Endothelial cell of umbilical vein (primary cell): Measurements from ENCODE around the gene IFNGR1. TPM values are rescaled to one million over a fixed set of nuclear protein-coding genes. Genes with fewer than 3 reads are reported as not detected.

Experiments
- BruUV-seq: library from RNA; stranded (reverse); fragments of 400-500 nt; replicated peaks from 2 replicates; lab custom pipeline; 2021; lab: Mats Ljungman, UMichigan
- CTCF ChIA-PET: fragments of 300-600, 350-600 bp; sonication (Branson Sonifier 250); formaldehyde crosslinking; loops from one replicate; lab custom pipeline; 2021; ENCODE audit warnings: antibody characterized with exemption, inconsistent platforms; lab: Charles Lee
- POLR2A ChIA-PET: fragments of 300-600, 350-600 bp; sonication (Branson Sonifier 250); formaldehyde crosslinking; loops from one replicate; lab custom pipeline; 2021; ENCODE audit warnings: antibody characterized with exemption, inconsistent platforms; lab: Charles Lee
- DNase-seq: peaks from one replicate; pipeline ENCODE4 v3.0.0-alpha.2; 2011; ENCODE audit warnings: low read depth, low spot score
- FAIRE-seq: peaks from 2 replicates; lab custom pipeline; 2011; peaks lifted over from hg19 to GRCh38; lab: Jason Lieb, UNC
- H2AFZ ChIP-seq: 2 replicates; pipeline ENCODE4 v1.6.0; 2012; ENCODE audit warnings: low read depth, low read length, control low read depth, inconsistent platforms
- H3K27ac ChIP-seq: 2 replicates; pipeline ENCODE4 v1.5.1; 2011; ENCODE audit warnings: low read depth, mild to moderate bottlenecking, control low read depth, low read length, moderate library complexity; ENCODE audit not compliant: insufficient read depth
- H3K27me3 ChIP-seq, 2 experiments: 2 replicates each; pipeline versions ENCODE4 v1.6.0 to v1.6.1; 2011; ENCODE audit warnings: low read length in 2 of 2, mixed read lengths in 1 of 2; ENCODE audit not compliant: control insufficient read depth in 2 of 2, insufficient read depth in 2 of 2
- H3K36me3 ChIP-seq, 2 experiments: 2 replicates in 1 of 2; 3 replicates in 1 of 2; pipeline ENCODE4 v1.5.1; 2011; ENCODE audit warnings: low read length in 2 of 2, mild to moderate bottlenecking in 1 of 2, moderate library complexity in 1 of 2; ENCODE audit not compliant: control insufficient read depth in 2 of 2, insufficient read depth in 2 of 2; ENCODE audit errors: extremely low read depth in 1 of 2
- H3K4me1 ChIP-seq: 3 replicates; pipeline ENCODE4 v1.5.1; 2011; ENCODE audit warnings: mild to moderate bottlenecking, low read length; ENCODE audit not compliant: control insufficient read depth, insufficient read depth; ENCODE audit errors: extremely low read depth
- H3K4me2 ChIP-seq: 2 replicates; pipeline ENCODE4 v1.6.1; 2011; ENCODE audit warnings: low read length, control low read depth, mixed read lengths; ENCODE audit not compliant: insufficient read depth
- H3K4me3 ChIP-seq, 3 experiments: fragments of 200-600 bp in 1 of 3; sonication (generic), shearing (Covaris generic) in 1 of 3; replicated peaks in 1 of 3; 2 replicates each; pipeline ENCODE4 v1.5.1; 2011 to 2016; ENCODE audit warnings: control low read depth in 3 of 3, low read length in 3 of 3, mild to moderate bottlenecking in 2 of 3, inconsistent platforms in 1 of 3, low read depth in 1 of 3, moderate library complexity in 1 of 3; ENCODE audit not compliant: insufficient read depth in 1 of 3
- H3K79me2 ChIP-seq: 2 replicates; pipeline ENCODE4 v1.6.0; 2012; ENCODE audit warnings: low read length, inconsistent platforms; ENCODE audit not compliant: control insufficient read depth, insufficient read depth
- H3K9ac ChIP-seq: replicated peaks from 2 replicates; pipeline ENCODE3; 2011; ENCODE audit warnings: low read length, control low read depth; ENCODE audit not compliant: insufficient read depth; ENCODE audit errors: extremely low read depth
- H3K9me1 ChIP-seq: replicated peaks from 3 replicates; pipeline ENCODE4 v1.6.0; 2011; ENCODE audit warnings: mild to moderate bottlenecking, low read length; ENCODE audit not compliant: control insufficient read depth, insufficient read depth; ENCODE audit errors: extremely low read depth
- H3K9me3 ChIP-seq: replicated peaks from 2 replicates; pipeline ENCODE4 v1.5.1; 2012; ENCODE audit warnings: low read length, inconsistent platforms; ENCODE audit not compliant: control insufficient read depth, insufficient read depth
- H4K20me1 ChIP-seq: replicated peaks from 2 replicates; pipeline ENCODE3; 2011; ENCODE audit warnings: mild to moderate bottlenecking, low read length; ENCODE audit not compliant: control insufficient read depth, insufficient read depth; ENCODE audit errors: extremely low read depth
- EZH2 ChIP-seq: IDR thresholded peaks from 2 replicates; pipeline ENCODE4 v1.6.1; 2012; ENCODE audit warnings: borderline replicate concordance, low read depth, mild to moderate bottlenecking, moderate library complexity, low read length, inconsistent platforms; ENCODE audit not compliant: severe bottlenecking
- FOS ChIP-seq: IDR thresholded peaks from 2 replicates; pipeline ENCODE4 v1.6.1; 2011; ENCODE audit warnings: mild to moderate bottlenecking, low read length, moderate library complexity, borderline replicate concordance; ENCODE audit not compliant: insufficient read depth
- GATA2 ChIP-seq: IDR thresholded peaks from 2 replicates; pipeline ENCODE4 v1.7.0; 2011; ENCODE audit warnings: low read depth, mild to moderate bottlenecking, moderate library complexity, mixed read lengths, low read length; ENCODE audit not compliant: insufficient read length, insufficient read depth
- JUN ChIP-seq: IDR thresholded peaks from 2 replicates; pipeline ENCODE4 v1.6.1; 2011; ENCODE audit warnings: borderline replicate concordance, low read depth; ENCODE audit not compliant: insufficient read length, insufficient read depth
- MYC ChIP-seq: IDR thresholded peaks from one replicate; pipeline ENCODE4 v1.6.1; 2011; ENCODE audit warnings: mild to moderate bottlenecking, low read depth, low read length
- POLR2A ChIP-seq: IDR thresholded peaks from 2 replicates; pipeline ENCODE4 v1.6.1; 2012; ENCODE audit warnings: low read depth, mild to moderate bottlenecking, control low read depth, low read length
- POLR2AphosphoS5 ChIP-seq: IDR thresholded peaks from 2 replicates; pipeline ENCODE4 v1.6.1; 2012; ENCODE audit warnings: low read depth, mild to moderate bottlenecking, control low read depth, low read length, moderate library complexity; ENCODE audit not compliant: insufficient read depth
- dilution Hi-C: fragments of 300-500 bp; cut with MboI; formaldehyde crosslinking; loops from one replicate; pipeline ENCODE4 v1.15.0; 2019; ENCODE audit warnings: low sequenced_read_pairs; ENCODE audit not compliant: extremely low pct_ligation_motif_present
- intact Hi-C: fragments of 100-400 bp; cut with micrococcal nuclease; formaldehyde crosslinking; loops from one replicate; pipeline ENCODE4 v1.10.0; 2022
- polyA plus RNA-seq, 4 experiments: library from polyadenylated mRNA; depleted of rRNA in 3 of 4; stranded (reverse) in 3 of 4; unstranded in 1 of 4; fragments of >200 nt; gene quantifications; 2 replicates each; pipeline versions ENCODE4 v1.2.1 to v1.2.3, GENCODE V29; 2011 to 2012; ENCODE audit warnings: missing spikeins in 1 of 4
- total RNA-seq: library from RNA; stranded (reverse); gene quantifications from 2 replicates; pipeline ENCODE4 v1.2.3, GENCODE V29; 2021
- TF ChIP-seq, protein P1 (sequence below): IDR thresholded peaks from 2 replicates; pipeline ENCODE4 v1.6.1; 2011; ENCODE audit not compliant: insufficient read depth, insufficient read length
- TF ChIP-seq, protein P2 (sequence below), 2 donors: IDR thresholded peaks; 1 replicate in 1 of 2; 2 replicates in 1 of 2; pipeline ENCODE4 v1.5.1; 2011; ENCODE audit warnings: low read length in 2 of 2, mild to moderate bottlenecking in 2 of 2, moderate library complexity in 2 of 2, control low read depth in 1 of 2, inconsistent platforms in 1 of 2, low read depth in 1 of 2; ENCODE audit not compliant: insufficient read depth in 1 of 2; ENCODE audit errors: extremely low read depth in 1 of 2

Gene IFNGR1
- total and polyA plus RNA-seq, 2 donors (not counting 3 experiments of a cell fraction or from before 2014, with no cell fraction given) = 19.1 to 31.2 TPM

DNA sequence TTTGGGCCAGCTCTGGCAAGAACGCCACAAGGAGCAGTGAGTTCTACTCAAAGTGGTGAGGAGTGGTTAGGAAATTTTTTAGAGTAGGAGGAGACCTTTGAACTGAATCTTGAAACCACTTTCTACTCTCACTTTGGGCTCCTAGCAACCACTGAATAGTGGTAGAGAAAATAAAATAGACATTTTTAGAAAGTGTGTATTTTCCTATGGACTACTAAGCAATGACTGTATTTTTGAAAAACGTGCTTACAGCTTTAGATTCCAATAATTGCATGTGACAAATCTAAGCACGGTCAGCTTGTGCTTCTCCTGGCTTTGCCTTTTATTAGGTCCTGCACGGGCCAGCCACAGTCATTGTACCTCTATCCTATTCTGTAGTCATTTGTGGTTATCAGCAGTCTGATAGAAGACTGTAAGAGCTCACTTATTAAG, 8.7 kb upstream of the IFNGR1 start:
- TF ChIP-seq, protein P1, sequence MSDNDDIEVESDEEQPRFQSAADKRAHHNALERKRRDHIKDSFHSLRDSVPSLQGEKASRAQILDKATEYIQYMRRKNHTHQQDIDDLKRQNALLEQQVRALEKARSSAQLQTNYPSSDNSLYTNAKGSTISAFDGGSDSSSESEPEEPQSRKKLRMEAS = no peak
- TF ChIP-seq FOS (no peak), MYC (no peak), GATA2 (no peak), JUN (no peak), POLR2AphosphoS5 (no peak), EZH2 (no peak), POLR2A (no peak)
- TF ChIP-seq, protein P2, sequence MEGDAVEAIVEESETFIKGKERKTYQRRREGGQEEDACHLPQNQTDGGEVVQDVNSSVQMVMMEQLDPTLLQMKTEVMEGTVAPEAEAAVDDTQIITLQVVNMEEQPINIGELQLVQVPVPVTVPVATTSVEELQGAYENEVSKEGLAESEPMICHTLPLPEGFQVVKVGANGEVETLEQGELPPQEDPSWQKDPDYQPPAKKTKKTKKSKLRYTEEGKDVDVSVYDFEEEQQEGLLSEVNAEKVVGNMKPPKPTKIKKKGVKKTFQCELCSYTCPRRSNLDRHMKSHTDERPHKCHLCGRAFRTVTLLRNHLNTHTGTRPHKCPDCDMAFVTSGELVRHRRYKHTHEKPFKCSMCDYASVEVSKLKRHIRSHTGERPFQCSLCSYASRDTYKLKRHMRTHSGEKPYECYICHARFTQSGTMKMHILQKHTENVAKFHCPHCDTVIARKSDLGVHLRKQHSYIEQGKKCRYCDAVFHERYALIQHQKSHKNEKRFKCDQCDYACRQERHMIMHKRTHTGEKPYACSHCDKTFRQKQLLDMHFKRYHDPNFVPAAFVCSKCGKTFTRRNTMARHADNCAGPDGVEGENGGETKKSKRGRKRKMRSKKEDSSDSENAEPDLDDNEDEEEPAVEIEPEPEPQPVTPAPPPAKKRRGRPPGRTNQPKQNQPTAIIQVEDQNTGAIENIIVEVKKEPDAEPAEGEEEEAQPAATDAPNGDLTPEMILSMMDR (IDR thresholded peaks at IDR 0.05; ENCODE audit: extremely low read depth in 1 of 2, insufficient read depth in 1 of 2, low read depth in 1 of 2, low read length in 2 of 2) = no peak
- Histone ChIP-seq H3K27me3 (peaks cover 0 to 3% of the 10 kb centered on the region in 2 experiments), H3K36me3 (no peaks in the 10 kb centered on the region), H3K9me1 (no peaks in the 10 kb centered on the region), H2AFZ (no peak overlapping the region), H3K9me3 (no peaks in the 10 kb centered on the region), H3K4me3 (no peak overlapping the region), H4K20me1 (no peaks in the 10 kb centered on the region), H3K9ac (no peak overlapping the region), H3K4me1 (peaks cover 15% of the 10 kb centered on the region), H3K4me2 (no peak overlapping the region), H3K79me2 (no peaks in the 10 kb centered on the region), H3K27ac (no peak overlapping the region)
- intact Hi-C loops = no loop called here
- BruUV-seq = no TSS peak
- CTCF ChIA-PET = no interaction called here
- no peak for DNase-seq
- no peak for FAIRE-seq
- dilution Hi-C loops = no loop called here
- POLR2A ChIA-PET = no interaction called here
